ENCODE results near the gene CDPF1. TPM values are rescaled to one million over a fixed set of nuclear protein-coding genes. Genes with fewer than 3 reads are reported as not detected.

Gene CDPF1
- total RNA-seq, 3 donors from 2014 or later: 7.5 to 16.6 (median 13.3) TPM

DNA sequence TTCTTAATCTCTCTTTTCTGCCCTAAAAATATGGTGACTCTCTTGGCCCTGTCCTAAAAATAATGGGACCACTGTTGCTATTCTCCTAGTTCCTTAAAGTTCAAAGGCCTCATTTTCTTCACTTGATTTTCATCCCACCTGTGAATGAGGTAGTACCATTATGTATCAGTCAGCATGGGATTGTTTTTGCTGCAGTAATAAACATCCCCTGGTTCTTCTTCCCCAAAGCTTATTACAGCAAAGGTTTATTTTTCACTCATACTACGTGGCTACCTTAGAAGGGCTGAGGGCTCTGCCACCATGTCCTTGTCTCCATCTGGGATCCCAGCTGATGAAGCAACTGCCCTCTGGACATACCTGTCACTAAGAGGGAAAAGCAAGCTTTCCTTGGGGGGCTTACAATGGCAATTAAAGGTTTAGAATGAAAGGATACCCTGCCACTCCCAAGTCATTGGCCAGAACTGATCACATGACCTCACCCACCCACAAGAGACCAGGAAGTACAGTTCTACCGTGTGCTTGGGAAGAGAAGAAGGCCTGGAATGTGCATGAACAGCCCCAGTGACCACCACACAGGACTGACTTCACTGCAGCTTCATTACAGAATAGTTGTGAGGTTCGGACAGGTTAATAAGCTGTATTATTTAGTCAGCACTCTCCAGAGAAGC is 25.5 kb upstream of the CDPF1 start:
- no peaks in the 10 kb centered on the region for H3K4me1 ChIP-seq
- H3K27me3 ChIP-seq: no peaks in the 10 kb centered on the region
- H3K27ac ChIP-seq: no peak overlapping the region
- intact Hi-C loops (cut with DNase I; ENCODE audit: low total_unique reads): no loop called here
- no peak for DNase-seq (ENCODE audit: low spot score in 2 of 2)
- no peak for TF ChIP-seq POLR2A (IDR thresholded peaks at IDR 0.05)
- TF ChIP-seq POLR2AphosphoS5 (IDR thresholded peaks at IDR 0.05): no peak
- H3K9me3 ChIP-seq: no peaks in the 10 kb centered on the region
- peaks cover 10% of the 10 kb centered on the region for H3K36me3 ChIP-seq
- no peak overlapping the region for H3K4me3 ChIP-seq

- H3K27me3 ChIP-seq: no peaks in the 10 kb centered on the region
- peaks cover 7% of the 10 kb centered on the region for H3K36me3 ChIP-seq
- TF ChIP-seq POLR2AphosphoS5 (IDR thresholded peaks at IDR 0.05): no peak
- TF ChIP-seq, protein P1, sequence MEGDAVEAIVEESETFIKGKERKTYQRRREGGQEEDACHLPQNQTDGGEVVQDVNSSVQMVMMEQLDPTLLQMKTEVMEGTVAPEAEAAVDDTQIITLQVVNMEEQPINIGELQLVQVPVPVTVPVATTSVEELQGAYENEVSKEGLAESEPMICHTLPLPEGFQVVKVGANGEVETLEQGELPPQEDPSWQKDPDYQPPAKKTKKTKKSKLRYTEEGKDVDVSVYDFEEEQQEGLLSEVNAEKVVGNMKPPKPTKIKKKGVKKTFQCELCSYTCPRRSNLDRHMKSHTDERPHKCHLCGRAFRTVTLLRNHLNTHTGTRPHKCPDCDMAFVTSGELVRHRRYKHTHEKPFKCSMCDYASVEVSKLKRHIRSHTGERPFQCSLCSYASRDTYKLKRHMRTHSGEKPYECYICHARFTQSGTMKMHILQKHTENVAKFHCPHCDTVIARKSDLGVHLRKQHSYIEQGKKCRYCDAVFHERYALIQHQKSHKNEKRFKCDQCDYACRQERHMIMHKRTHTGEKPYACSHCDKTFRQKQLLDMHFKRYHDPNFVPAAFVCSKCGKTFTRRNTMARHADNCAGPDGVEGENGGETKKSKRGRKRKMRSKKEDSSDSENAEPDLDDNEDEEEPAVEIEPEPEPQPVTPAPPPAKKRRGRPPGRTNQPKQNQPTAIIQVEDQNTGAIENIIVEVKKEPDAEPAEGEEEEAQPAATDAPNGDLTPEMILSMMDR (IDR thresholded peaks at IDR 0.05): no peak
- TF ChIP-seq POLR2A (IDR thresholded peaks at IDR 0.05): no peak
- H3K4me3 ChIP-seq: no peak overlapping the region
- DNase-seq (ENCODE audit: low spot score in 2 of 2): no peak
- no peaks in the 10 kb centered on the region for H3K9me3 ChIP-seq
- intact Hi-C loops (cut with DNase I; ENCODE audit: low total_unique reads): no loop called here
- no peak overlapping the region for H3K27ac ChIP-seq
- no peaks in the 10 kb centered on the region for H3K4me1 ChIP-seq
Observed at GRCh38 chr22:46274381-46274780, 24.3 kb upstream of the CDPF1 start.

- intact Hi-C loops (cut with DNase I; ENCODE audit: low total_unique reads): no loop called here
- no peaks in the 10 kb centered on the region for H3K27me3 ChIP-seq
- H3K4me1 ChIP-seq: no peaks in the 10 kb centered on the region
- TF ChIP-seq, protein P1 (IDR thresholded peaks at IDR 0.05): no peak
- TF ChIP-seq POLR2AphosphoS5 (IDR thresholded peaks at IDR 0.05) (no peak), POLR2A (IDR thresholded peaks at IDR 0.05) (no peak)
- H3K36me3 ChIP-seq: no peaks in the 10 kb centered on the region
- no peak for DNase-seq (ENCODE audit: low spot score in 2 of 2)
- no peak overlapping the region for H3K4me3 ChIP-seq
- H3K9me3 ChIP-seq: no peaks in the 10 kb centered on the region
- H3K27ac ChIP-seq: no peak overlapping the region
Observed at GRCh38 chr22:46273432-46274148, 23.5 kb upstream of the CDPF1 start.

- intact Hi-C loops (cut with DNase I; ENCODE audit: low total_unique reads): no loop called here
- no peaks in the 10 kb centered on the region for H3K36me3 ChIP-seq
Observed at GRCh38 chr22:46272762-46273431, 22.8 kb upstream of the CDPF1 start.

GRCh38 chr22:46272196-46272595 is 22.1 kb upstream of the CDPF1 start:
- TF ChIP-seq, protein P1 (IDR thresholded peaks at IDR 0.05): no peak
- TF ChIP-seq POLR2A (IDR thresholded peaks at IDR 0.05): no peak
- no peak for TF ChIP-seq POLR2AphosphoS5 (IDR thresholded peaks at IDR 0.05)
- Histone ChIP-seq H3K27me3 (no peaks in the 10 kb centered on the region), H3K4me1 (no peaks in the 10 kb centered on the region), H3K27ac (no peak overlapping the region), H3K36me3 (no peaks in the 10 kb centered on the region), H3K4me3 (no peak overlapping the region), H3K9me3 (no peaks in the 10 kb centered on the region)
- no peak for DNase-seq (ENCODE audit: low spot score in 2 of 2)
- intact Hi-C loops (cut with DNase I; ENCODE audit: low total_unique reads): no loop called here

More at GRCh38 chr22:46272762-46273431, 22.8 kb upstream of the CDPF1 start:
- Histone ChIP-seq H3K9me3 (no peaks in the 10 kb centered on the region), H3K27me3 (no peaks in the 10 kb centered on the region), H3K4me1 (no peaks in the 10 kb centered on the region), H3K4me3 (no peak overlapping the region), H3K27ac (no peak overlapping the region)
- no peak for DNase-seq (ENCODE audit: low spot score in 2 of 2)
- TF ChIP-seq POLR2A (IDR thresholded peaks at IDR 0.05): no peak
- TF ChIP-seq, protein P1 (IDR thresholded peaks at IDR 0.05): no peak
- no peak for TF ChIP-seq POLR2AphosphoS5 (IDR thresholded peaks at IDR 0.05)
